Measurements from ENCODE around the gene EHBP1. TPM values are rescaled to one million over a fixed set of nuclear protein-coding genes. Genes with fewer than 3 reads are reported as not detected.

The EHBP1 gene
- total RNA-seq, 2 experiments from 2014 or later = 19.3 to 23.2 TPM

DNA sequence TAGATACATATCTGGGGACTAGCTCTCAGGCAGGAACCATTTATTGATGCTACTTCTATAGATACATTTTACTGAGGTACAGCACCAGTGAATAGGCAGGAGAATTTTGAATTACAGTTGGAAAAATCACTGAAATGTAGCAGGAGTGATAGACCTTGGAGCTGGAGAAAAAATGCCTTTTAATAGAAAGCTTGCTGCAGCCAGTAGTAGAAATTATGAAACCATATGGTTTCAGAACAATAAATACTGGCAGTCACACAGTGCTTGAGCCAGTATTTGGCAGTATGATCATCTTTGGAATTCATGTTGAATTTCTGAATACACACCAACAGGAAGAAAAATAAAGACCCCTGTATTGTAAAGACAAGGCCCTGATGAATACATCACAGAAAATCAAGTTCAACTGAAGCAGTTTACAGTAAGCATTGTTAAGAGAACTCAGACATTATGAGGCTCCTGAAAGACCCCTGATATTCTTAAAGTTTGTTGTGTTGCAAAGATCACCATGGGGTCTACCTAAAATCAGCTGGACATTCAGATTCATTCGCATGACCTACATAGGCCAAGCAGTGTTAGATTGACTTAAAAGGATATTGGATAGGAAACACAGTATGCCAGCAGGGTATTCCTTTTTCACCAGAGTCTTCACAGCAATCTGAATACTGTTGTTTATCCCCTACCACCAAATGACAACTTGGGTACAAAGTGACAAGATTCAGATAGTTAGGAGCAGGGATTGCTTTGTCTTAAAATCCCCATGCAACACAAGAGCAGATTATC, 139.0 kb downstream of the EHBP1 start:
- Mint-ChIP-seq H3K27me3 (no peaks in the 10 kb centered on the region), H3K36me3 (ENCODE audit: low read depth) (no peaks in the 10 kb centered on the region), H3K9me3 (no peaks in the 10 kb centered on the region), H3K4me3 (no peak overlapping the region), H3K27ac (no peak overlapping the region), H3K4me1 (no peaks in the 10 kb centered on the region)
- POLR2A ChIA-PET = no interaction called here
- no peak for DNase-seq
- CTCF ChIA-PET = no interaction called here

DNA sequence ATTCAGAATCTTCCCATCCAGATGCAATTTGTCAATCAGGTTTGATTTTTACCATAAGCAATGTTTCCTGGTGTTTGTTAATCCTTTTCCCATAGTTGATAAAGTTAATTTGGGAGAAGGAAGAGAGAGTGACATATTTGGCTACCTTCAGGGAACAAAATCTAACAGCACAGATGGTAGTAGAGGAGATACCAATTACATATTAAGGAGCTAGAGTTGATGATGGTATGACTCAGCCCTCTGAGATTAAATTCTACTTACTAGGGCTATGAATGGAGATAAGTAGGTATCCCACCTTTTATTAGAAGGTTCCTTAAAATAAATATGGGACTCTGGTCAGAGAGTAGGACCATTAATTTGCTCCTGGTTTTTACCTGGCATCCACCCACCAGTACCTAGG, 139.7 kb downstream of the EHBP1 start:
- ChIA-PET CTCF (no interaction called here), POLR2A (no interaction called here)
- no peak for DNase-seq
- no peaks in the 10 kb centered on the region for H3K9me3 Mint-ChIP-seq
- no peak overlapping the region for H3K27ac Mint-ChIP-seq
- H3K4me3 Mint-ChIP-seq = no peak overlapping the region
- no peaks in the 10 kb centered on the region for H3K4me1 Mint-ChIP-seq
- no peaks in the 10 kb centered on the region for H3K36me3 Mint-ChIP-seq (ENCODE audit: low read depth)
- no peaks in the 10 kb centered on the region for H3K27me3 Mint-ChIP-seq

DNA sequence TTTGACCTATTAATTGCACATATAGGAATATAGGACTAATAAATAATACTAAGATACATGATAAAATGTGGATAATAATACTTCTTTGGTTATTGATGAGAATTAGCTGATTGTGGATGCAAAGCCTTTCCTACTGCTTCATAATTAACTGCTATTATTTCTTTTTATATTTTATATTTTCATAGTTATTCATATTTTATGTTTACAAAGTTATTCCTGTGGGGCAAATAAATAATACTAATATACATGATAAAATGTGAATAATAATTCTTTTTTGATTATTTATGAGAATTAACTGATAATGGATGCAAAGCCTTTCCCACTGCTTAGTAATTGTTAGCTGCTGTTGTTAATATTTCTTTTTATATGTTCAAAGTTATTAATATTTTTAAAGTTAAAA, 146.7 kb downstream of the EHBP1 start:
- POLR2A ChIA-PET = no interaction called here

DNA sequence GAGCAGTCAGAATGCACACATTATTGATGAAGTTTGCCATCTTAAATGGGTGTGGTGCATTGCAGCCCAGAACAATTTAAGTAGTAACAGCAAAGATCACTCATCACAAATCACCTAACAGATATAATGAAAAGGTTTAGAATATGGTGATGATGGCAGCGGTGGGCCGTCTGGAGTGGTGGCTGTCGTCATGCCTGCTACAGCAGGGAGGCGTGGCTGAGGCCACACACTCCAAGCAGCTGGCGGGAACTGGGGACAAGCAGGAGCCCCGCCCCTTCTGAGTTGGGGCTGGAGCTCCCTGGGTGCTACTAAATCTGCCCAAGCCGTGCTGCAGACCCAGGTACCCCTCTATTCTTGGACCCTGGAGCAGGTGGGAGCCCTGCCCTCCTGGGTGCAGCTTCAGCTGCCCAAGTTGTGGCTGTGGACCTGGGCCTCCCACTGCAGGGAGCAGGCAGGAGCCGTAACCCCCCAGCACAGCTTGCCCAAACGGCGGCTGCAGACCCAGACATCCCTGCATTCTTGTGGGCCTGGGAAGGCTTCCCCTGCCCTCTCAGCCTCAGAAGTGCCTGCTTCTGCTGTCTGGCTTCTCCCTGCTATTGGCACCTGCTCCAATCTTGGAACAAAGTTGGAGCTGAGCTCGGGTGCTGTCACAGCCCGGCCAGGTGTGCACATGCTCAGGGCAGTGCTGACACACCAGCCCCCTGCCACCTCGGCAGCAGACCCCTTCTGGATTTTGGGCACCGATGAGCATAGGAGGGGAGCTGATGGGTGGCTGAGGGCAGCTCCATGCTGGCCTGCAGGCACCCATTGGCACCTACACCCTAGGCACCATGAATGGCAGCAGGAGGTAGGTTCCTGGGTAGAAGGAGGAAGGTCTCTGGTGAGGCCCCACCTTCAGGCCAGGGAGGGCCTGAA, 149.3 kb downstream of the EHBP1 start:
- H3K27me3 Mint-ChIP-seq = no peaks in the 10 kb centered on the region
- DNase-seq = no peak
- POLR2A ChIA-PET = no interaction called here
- CTCF ChIA-PET = no interaction called here
- peaks cover 3% of the 10 kb centered on the region for H3K9me3 Mint-ChIP-seq
- peaks cover 3% of the 10 kb centered on the region for H3K4me1 Mint-ChIP-seq
- H3K4me3 Mint-ChIP-seq = no peak overlapping the region
- H3K27ac Mint-ChIP-seq = no peak overlapping the region
- no peaks in the 10 kb centered on the region for H3K36me3 Mint-ChIP-seq (ENCODE audit: low read depth)

More for the DNA sequence above, 146.7 kb downstream of the EHBP1 start:
- CTCF ChIA-PET = no interaction called here
- no peak for DNase-seq
- H3K27me3 Mint-ChIP-seq = no peaks in the 10 kb centered on the region
- H3K4me3 Mint-ChIP-seq = no peak overlapping the region
- peaks cover 3% of the 10 kb centered on the region for H3K4me1 Mint-ChIP-seq
- no peak overlapping the region for H3K27ac Mint-ChIP-seq
- no peaks in the 10 kb centered on the region for H3K36me3 Mint-ChIP-seq (ENCODE audit: low read depth)
- H3K9me3 Mint-ChIP-seq = peaks cover 3% of the 10 kb centered on the region

DNA sequence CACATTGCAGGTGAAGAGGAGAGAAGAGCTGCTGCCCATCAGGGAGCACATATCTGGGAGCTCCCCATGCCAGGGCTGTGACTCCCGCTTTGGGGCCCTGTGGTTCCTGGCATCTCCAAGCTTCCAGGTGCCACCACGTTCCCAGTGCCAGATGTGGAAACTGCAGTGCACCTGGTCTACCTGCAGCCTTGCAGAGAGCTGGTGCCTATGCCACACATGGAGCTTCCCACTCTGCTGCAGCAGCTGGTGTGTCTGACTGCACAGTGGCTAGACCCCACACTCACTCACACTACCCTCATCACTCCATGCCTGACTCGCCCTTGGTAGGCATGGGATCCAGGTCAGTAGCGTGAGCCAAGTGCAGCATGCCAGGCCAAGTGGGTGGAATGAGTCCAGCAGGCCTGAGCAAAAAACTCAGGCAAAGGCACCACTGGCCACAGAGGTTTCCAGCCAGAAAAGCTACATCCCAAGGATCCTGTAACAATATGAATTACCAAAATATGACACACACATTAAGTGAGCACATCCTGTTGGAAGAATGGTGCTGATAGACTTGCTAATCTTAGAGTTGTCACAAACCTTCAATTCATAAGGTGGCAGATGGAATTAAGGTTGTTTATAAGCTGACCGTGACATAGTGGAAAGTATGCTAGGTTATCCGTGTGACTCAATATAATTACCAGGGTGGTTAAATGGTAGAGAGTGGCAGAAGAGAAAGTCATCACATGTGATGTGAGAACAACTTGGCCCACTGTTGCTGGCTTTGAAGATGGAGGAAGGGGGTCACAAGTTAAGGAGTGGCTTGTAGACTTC, 150.9 kb downstream of the EHBP1 start:
- no peaks in the 10 kb centered on the region for H3K36me3 Mint-ChIP-seq (ENCODE audit: low read depth)
- H3K4me1 Mint-ChIP-seq = peaks cover 3% of the 10 kb centered on the region
- no peak overlapping the region for H3K4me3 Mint-ChIP-seq
- ChIA-PET CTCF (no interaction called here), POLR2A (no interaction called here)
- H3K27ac Mint-ChIP-seq = no peak overlapping the region
- no peak for DNase-seq
- peaks cover 3% of the 10 kb centered on the region for H3K9me3 Mint-ChIP-seq
- no peaks in the 10 kb centered on the region for H3K27me3 Mint-ChIP-seq

DNA sequence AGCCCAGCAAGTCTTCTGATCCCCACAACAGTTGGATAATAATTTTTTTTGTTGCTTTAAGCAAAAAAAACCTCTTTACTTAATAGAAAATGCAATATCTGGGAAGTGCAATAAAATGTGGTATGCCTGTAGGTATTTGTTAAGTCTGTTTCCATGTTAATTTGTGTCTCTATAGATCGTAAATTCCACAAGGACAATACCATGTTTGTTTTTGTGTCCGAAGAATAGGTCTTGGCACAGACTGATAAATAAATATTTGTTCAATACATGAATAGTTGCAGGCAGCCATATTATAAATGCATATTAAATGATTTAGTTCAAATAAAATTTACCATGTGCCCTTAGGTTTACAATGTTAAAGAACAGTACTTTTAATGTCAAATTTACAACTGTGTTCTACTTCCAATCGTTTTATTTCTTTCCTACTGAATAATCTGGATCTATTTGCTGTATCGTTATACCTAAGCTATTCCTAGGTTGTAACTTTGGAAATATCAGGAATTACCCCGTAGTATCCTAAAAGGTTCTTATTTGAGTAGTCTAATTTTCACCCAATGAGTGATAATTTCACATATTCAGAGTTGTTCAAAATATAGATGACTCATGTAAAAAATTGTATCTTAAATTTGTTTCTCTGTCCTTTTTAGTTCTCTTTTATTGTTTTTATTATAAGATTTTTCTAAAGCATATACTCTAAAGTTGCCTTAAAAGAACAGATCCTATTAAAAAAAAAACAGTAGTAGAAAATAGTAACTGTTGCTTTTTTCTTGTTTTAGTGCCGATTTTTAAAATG, 151.8 kb downstream of the EHBP1 start:
- H3K9me3 Mint-ChIP-seq = peaks cover 3% of the 10 kb centered on the region
- no peak overlapping the region for H3K27ac Mint-ChIP-seq
- peaks cover 3% of the 10 kb centered on the region for H3K4me1 Mint-ChIP-seq
- DNase-seq = no peak
- no peaks in the 10 kb centered on the region for H3K36me3 Mint-ChIP-seq (ENCODE audit: low read depth)
- H3K27me3 Mint-ChIP-seq = no peaks in the 10 kb centered on the region
- ChIA-PET CTCF (no interaction called here), POLR2A (no interaction called here)
- no peak overlapping the region for H3K4me3 Mint-ChIP-seq

DNA sequence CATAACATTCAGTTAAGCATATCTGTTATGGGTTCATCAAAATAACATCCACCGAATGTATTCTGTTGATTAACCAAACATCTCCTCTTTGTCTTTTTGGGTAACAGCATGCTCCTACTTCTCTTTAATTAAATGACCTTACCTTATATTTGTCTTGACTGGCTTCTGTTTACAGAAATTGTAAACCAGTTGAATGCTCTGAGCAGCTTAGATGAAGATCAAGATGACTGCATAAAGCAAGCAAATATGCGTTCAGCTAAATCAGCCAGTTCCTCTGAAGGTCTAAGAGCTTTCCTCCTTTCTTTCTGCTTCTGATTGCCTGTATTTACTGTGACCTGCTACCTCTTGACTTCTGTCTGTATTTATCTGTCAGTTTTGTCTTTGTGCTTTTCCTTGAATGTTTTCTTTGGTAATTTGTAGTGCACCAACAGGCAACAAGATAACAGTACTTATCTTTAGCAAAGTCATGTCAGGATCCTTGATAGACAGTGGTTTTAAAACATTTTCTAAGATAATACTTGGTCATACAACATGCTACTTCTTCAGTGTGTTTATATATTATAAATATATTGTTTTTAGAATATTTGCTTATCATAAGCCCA, 152.8 kb downstream of the EHBP1 start:
- Mint-ChIP-seq H3K27me3 (no peaks in the 10 kb centered on the region), H3K27ac (no peak overlapping the region), H3K9me3 (peaks cover 3% of the 10 kb centered on the region), H3K4me3 (no peak overlapping the region), H3K36me3 (ENCODE audit: low read depth) (no peaks in the 10 kb centered on the region), H3K4me1 (peaks cover 3% of the 10 kb centered on the region)
- DNase-seq = no peak
- ChIA-PET CTCF (no interaction called here), POLR2A (no interaction called here)

DNA sequence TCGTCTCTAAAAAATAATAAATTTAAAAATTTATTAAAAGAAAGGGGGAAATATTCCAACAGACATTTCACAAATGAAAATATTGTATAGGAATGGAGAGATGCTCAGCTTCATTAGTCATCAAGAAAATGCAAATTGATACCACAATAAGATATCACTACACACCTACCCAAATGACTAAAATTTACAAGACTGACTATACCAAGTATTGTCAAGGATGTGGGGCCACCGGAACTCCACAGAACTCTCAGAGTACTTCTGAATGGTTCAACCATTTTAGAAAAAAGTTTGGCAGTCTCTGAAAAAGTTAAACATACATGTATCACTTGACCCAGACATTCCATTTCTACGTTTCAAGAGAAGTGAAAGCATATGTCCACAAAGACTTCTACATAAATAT, 163.4 kb downstream of the EHBP1 start:
- CTCF ChIA-PET = no interaction called here
- Mint-ChIP-seq H3K9me3 (peaks cover 15% of the 10 kb centered on the region), H3K27me3 (no peaks in the 10 kb centered on the region), H3K4me3 (no peak overlapping the region), H3K4me1 (peaks cover 3% of the 10 kb centered on the region), H3K27ac (no peak overlapping the region), H3K36me3 (ENCODE audit: low read depth) (peaks cover 40% of the 10 kb centered on the region)
- POLR2A ChIA-PET = no interaction called here
- DNase-seq = no peak

DNA sequence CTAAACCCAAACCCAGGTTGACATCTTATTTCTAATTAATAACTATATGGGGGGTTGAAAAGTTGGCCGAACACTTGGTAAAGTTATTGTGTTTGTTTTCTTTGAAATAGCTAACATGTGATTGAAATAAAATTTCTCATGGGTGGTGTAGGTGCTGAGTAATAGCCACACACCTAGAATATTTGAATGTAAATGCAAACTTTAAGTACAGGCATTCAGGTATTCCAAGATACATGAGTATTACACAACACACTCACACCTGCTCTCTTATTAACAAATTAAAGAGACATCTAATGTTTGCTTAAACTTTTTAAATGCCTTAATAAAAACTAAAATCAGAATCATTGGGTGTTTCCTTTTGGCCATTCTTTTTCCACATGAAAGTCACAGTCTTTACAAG, 165.5 kb downstream of the EHBP1 start:
- DNase-seq = no peak
- H3K36me3 Mint-ChIP-seq (ENCODE audit: low read depth) = peaks cover 48% of the 10 kb centered on the region
- H3K4me1 Mint-ChIP-seq = peaks cover 6% of the 10 kb centered on the region
- peaks cover 21% of the 10 kb centered on the region for H3K9me3 Mint-ChIP-seq
- H3K27me3 Mint-ChIP-seq = no peaks in the 10 kb centered on the region
- H3K4me3 Mint-ChIP-seq = no peak overlapping the region
- CTCF ChIA-PET = no interaction called here
- H3K27ac Mint-ChIP-seq = no peak overlapping the region
- POLR2A ChIA-PET = no interaction called here

DNA sequence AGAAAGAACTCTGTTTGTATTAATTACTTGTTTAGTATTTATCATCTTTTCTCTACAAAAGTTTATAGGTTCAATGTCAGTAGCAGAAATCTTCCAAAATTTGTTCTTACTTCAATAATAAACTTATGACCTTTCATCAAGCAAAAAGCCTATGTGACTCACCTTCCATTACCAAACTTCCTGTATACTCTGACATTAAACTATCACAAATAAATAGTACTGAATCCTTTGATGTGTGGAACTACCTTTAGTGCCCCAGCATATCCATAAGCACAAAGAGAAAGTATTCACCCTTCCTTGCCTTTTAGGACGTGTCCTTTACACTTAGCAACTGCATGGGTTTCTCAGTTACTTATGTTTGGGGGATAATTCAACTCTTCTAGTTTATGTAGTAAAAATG, 166.0 kb downstream of the EHBP1 start:
- Mint-ChIP-seq H3K27ac (no peak overlapping the region), H3K9me3 (peaks cover 20% of the 10 kb centered on the region), H3K4me1 (peaks cover 6% of the 10 kb centered on the region), H3K4me3 (no peak overlapping the region), H3K27me3 (no peaks in the 10 kb centered on the region), H3K36me3 (ENCODE audit: low read depth) (peaks cover 46% of the 10 kb centered on the region)
- DNase-seq = no peak
- POLR2A ChIA-PET = no interaction called here
- CTCF ChIA-PET = no interaction called here

DNA sequence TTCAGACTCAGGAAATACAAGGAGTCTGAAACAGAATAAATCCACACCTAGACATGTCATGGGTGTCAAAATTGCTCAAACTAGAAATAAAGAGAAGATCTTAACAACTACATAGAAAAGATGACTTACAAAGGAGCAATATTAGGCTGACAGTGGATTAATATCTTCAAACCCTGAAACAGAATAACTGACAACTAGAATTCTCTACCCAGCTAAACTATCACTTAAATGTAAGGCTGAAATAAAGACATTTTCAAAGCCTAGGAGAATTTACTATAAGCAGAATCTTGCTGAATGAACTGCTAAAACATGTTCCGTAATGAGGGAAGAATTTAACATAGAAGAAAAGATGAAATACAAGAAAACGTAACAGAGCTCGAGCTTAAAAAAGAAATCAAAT, 168.1 kb downstream of the EHBP1 start:
- Mint-ChIP-seq H3K36me3 (ENCODE audit: low read depth) (peaks cover 58% of the 10 kb centered on the region), H3K27ac (no peak overlapping the region), H3K9me3 (peaks cover 25% of the 10 kb centered on the region), H3K4me3 (no peak overlapping the region), H3K27me3 (no peaks in the 10 kb centered on the region), H3K4me1 (peaks cover 5% of the 10 kb centered on the region)
- POLR2A ChIA-PET = no interaction called here
- CTCF ChIA-PET = no interaction called here
- DNase-seq = no peak

DNA sequence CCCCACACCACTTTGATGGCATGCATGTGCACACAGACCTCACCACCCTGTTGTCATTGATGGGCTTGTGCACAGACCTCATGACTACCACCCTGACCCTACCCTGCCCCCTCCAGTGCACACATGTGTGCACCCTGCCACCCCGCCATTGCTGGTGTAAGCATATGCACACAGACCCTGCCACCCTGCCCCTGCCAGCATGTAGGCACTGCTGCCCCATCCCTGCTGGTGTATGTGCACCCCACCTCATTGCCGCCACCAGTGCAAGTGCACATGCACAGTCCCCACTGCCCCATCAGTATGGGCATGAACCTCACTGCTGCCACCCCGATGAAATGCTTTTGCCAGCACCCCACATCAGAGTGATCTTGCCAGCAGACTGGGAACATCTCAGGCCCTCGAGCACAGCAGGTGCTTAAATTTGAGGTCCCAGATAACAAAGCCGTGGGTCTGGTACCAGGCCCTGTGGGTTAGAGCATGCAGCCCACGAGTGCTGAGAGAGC, 169.4 kb downstream of the EHBP1 start:
- ChIA-PET CTCF (no interaction called here), POLR2A (no interaction called here)
- Mint-ChIP-seq H3K36me3 (ENCODE audit: low read depth) (peaks cover 55% of the 10 kb centered on the region), H3K9me3 (peaks cover 27% of the 10 kb centered on the region), H3K27ac (no peak overlapping the region), H3K4me3 (no peak overlapping the region), H3K27me3 (no peaks in the 10 kb centered on the region), H3K4me1 (peaks cover 5% of the 10 kb centered on the region)
- no peak for DNase-seq
